GM18520 (cell line): ENCODE data around the gene SIM2.

Experiments
- ATAC-seq: cut with Tn5 transposase; IDR thresholded peaks from one replicate; pipeline ENCODE4 v1.9.1; 2021; ENCODE audit not compliant: unreplicated experiment

SIM2 gene

DNA sequence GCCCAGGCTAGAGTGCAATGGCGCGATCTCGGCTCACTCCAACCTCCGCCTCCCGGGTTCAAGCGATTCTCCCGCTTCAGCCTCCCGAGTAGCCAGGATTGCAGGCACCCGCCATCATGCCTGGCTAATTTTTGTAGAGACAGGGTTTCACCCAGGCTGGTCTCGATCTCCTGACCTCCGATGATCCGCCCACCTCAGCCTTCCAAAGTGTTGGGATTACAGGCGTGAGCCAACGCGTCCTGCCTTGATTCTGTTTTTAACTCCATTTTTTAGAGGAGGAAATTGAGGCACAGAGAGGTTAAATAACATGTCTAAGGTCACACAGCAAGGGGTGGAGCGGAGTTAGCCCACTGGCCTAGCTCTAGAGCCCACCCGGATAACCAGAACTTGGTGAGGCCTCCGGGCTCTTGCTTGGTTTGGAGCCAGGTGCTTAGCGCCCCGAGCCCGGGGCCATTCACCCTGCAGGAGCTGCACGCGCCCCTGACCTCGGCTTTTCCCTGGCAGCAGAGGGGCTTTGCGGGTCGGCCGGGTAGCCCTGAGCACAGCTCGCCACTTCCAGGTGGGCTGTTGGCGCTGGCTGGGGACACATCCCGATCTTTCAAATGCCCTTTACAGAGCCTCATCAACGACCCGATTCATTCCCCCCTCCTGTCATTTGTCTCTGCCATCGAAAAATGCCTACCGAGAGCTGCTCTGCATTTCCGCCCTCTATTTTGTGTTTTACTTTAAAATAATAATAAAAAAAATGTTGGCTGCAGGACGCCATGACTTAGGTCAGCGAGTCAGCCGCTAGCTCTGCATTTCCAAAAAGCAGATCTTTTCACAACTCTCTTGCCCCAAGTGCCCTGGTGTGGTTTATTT is 11.2 kb downstream of the SIM2 start:
- no peak for ATAC-seq

DNA sequence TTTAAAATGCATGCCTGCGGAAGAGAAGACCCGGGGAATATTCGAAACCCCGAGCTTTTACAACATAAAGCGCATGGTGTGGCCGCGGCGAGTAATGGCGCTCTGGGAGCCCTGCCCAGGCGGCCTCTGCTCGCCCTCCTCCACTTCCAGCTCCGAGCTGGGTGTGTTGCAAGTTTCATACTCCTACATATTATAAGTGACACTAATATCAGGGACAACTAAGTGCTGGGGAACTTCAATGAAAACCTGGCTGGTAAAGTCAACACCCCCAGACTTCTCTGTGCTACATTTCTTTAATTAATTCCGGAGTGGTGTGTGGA is 11.8 kb downstream of the SIM2 start:
- no peak for ATAC-seq

DNA sequence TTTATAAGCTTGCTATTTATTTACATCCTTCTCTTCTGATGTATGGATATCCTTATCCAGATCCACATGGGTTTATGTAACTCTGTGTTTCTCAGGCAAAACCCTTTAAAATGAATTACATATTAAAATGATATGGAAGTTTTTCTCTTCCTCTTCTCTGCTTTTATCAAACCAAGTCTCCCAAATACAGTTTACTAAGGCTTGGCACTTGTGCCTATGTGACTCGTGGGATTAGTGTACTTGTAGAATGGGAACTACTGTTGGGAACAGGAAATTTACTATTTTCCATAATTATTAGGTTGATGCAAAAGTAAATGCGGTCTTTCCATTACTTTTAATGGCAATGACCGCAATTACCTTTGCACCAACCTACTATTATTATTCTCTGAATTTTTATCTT is 14.8 kb downstream of the SIM2 start:
- ATAC-seq, result no peak

DNA sequence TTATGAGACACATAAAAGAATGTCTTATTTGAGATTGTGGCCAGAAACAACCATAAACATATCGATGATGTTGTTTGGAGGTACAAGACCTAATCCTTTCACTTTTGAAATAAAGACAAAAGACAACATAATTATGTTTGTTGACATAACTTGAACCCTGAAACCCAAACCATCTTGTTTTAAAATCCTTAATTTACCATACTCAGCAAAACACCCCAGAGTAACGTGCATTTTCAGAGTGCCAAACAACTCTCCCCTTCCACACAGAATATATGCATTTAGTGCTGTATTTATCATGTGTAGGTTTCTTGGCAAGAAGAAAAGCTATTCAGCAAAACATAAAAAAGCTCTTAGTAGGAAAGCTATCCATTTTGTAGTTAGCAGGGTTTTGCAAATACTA is 17.5 kb downstream of the SIM2 start:
- no peak for ATAC-seq

DNA sequence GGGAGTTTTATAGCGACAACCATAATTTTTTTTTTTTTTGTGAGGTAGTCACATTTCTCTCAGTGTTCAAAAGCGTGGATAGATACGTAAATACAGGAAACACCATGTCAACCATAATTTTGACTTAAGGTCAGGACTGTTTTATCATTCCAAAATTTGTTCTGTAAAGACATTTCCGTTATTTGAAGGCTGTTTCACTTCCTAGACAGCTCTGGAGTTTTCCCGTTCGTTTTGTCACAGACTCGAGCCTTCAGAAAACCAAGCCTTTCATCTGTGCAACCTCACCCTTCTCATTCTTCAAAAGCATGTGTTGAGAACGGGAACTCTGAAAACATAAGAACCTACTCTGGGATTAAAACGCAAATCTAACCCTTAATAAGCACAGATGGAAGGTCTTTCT is 17.9 kb downstream of the SIM2 start:
- no peak for ATAC-seq

DNA sequence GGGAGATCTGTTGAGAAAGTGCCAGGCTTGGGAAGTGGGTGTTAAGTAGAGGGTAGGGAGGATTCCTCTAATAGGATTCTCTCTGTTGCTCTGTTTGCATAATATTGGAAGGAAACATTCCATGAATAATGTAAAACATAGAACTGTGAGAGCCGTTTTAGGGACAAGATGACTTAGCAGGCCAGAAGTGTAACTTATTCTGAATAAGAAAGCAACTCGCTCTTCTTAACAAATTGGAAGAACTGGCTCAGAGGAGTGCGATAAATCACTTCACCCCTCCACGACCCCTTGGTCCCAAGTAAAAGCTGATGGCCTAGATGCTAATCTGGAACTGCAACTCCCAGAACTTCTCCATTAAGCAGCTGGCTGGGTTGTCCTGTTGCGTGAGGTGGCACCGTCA is 19.1 kb downstream of the SIM2 start:
- ATAC-seq, result no peak

DNA sequence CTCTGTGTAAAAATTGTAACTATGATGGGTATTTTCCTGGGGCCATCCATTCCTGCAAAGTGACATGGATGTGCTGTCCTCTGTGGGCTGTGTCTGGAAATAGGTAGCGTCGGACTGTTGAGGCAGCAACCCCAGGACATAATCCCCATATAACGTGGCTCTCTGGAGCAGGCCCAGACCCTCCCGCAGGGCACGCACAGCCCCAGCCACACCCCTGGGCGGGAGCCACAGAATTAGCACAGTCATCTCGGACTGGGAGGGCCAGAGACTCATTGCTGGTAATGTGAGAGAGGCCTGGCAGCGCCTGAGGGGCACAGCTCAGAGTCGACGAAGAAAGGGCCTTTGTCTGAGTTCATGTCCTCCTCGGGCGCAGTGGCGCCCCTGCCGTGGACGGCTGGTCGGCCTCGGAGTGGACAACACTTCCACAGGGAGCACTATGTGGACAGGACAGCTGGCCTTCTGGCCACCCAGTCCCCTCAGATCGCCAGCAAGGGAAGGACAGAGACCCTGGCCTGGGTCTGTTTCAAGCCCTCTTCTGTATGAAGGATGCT is 20.1 kb downstream of the SIM2 start:
- no peak for ATAC-seq

DNA sequence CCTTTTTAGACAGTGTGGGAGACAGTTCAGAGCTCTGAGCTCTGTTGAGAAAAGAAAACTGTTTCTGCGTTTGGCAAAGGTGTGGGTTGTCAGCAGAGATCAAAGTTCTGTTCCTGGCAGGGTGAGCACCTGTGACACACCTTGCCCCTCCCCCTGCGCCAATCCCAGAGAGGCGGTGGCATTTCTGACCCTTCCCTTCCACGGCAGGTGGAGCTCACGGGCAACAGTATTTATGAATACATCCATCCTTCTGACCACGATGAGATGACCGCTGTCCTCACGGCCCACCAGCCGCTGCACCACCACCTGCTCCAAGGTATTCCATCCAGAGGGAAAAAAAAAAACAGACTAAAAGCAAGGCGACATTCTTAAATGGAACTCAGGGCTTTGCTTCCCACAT is 20.7 kb downstream of the SIM2 start:
- ATAC-seq, result no peak

DNA sequence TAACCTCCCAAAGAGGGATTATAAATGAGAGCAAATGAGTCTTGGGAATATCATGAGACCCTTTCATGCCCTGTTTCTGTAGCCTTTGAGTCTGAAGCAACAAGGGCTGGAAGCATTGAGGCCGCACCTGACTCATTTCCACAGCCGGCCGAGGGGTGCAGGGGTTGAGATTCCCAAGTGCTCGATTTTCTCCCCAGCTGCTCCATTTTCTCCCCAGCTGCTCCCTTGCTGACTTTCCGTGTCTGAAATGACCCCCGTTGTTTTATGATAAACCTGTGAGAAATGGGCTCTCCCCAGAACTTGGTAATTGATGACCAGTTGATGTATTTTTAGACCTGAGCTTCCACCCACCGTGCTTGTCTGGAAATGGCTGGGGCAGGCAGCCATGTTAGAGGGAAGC is 22.9 kb downstream of the SIM2 start:
- ATAC-seq, result no peak

DNA sequence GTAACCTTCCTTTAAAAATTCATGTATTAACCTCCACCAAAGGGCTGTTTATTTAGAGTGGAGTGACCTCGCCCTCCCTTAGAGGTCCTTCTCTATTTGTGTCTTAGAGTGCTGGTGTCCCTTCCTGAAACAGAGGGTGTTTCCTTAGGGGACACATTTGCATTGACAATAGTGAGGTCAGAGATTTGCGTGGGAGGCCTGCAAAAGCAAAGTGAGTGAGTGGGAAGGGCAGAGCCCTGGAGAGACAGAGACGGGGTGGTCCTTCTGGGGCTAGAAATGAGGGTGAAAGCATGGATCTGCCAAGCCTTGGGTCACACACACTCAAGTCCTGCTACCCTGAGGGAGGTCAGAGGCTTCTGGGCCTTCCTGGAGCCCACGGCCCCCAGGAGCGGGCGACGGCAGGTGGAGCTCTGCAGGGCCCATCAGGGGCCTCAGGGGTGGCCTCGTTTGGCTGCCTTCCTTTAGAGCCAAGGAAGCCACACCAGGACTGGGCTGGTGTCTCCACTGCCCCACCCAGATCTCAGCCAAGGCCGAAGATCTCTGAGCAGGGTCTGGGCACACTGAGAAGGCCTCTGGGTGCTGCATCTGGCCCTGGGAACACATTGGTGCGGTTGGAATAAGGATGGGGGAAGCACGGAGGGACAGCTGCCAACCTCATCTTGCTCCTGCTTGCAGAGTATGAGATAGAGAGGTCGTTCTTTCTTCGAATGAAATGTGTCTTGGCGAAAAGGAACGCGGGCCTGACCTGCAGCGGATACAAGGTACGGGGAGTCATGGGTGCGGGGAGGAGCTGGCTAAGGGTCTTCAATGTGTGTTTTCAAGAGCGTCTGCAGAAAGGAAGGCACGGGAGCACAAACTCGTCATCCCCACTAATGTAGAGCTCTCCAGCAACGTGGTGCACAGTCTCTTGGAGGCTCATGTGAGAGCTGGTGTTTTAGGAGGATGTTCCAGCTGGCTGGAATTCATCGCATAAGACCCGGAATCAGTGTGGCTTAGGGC is 23.8 kb downstream of the SIM2 start:
- no peak for ATAC-seq

DNA sequence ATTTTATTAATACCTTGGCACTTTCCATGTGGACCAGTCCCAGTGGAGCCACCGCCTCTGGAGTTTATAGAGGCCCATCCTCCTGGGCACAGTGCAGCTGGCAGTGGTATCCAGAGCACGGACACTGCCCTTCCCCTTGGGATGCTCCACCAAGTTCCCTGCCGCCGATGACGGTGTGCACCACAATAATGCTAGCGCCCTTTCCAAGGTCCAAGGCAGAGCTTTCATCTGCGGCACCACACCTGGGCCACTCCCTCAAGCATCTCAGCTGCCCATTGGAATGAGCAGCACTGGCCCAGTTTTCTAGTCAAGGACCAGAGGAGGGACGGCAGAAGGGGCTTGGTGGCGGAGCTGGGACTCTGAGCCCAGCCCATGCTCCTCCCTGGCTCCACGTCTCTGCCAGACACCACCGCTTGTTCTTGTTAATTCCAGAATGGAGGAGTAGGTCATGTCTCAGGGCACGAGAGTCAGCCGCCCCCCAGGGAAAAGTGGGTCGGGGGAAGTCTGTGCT is 24.5 kb downstream of the SIM2 start:
- no peak for ATAC-seq

DNA sequence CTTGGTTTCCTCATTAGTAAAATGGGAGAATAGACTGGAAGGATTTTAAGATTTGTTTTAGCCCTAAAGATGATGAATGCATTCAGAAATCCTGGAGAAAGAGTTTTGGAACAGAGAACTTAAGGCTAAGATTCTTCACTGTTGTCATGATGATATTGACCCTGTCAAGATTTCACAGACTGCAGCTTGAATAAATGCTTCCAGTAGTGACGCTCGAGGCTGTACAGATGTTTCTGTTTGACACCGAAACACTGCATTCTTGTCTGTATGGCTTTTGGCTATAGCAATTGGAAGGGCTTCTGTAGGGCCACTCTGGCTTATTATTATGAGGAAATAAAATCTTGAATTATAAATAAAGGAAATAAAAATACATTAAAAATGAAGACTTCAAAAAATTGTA is 25.7 kb downstream of the SIM2 start:
- no peak for ATAC-seq

DNA sequence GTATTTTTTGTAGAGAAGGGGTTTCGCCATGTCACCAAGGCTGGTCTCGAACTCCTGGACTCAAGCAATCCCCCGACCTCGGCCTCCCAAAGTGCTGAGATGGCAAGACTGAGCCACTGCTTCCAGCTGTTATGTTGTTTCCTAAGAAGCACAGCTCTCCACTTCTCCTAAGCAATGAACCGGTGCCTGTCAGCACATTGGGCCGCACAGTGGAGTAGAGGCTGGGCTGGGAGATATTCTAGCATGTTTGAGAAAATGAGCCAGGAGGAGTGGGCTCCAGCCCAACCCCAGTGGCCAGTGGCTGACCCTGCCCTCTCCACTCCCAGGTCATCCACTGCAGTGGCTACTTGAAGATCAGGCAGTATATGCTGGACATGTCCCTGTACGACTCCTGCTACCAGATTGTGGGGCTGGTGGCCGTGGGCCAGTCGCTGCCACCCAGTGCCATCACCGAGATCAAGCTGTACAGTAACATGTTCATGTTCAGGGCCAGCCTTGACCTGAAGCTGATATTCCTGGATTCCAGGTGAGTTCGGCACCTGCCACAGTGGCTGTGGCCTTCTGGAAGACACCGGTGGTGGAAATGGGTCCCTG is 27.0 kb downstream of the SIM2 start:
- no peak for ATAC-seq

DNA sequence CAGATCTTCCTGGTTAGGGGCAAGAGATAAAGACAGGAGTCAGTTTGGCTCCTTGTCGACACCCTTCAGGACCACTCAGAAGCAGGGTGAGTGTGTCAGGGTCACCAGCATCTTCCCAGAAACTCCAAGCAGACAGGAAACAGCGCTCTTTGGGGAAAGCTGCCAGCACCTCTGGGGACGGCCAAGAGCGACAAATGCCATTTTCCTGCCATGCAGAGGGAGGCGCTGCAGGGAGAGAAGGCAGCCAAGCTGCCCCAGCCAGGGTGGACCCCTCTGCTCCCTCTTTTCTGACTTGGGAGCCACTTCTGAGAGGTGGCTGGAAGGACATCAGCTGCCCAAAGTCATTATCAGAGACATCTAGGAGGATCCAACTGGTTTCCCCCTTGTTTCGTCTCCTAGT is 29.0 kb downstream of the SIM2 start:
- ATAC-seq, result no peak

DNA sequence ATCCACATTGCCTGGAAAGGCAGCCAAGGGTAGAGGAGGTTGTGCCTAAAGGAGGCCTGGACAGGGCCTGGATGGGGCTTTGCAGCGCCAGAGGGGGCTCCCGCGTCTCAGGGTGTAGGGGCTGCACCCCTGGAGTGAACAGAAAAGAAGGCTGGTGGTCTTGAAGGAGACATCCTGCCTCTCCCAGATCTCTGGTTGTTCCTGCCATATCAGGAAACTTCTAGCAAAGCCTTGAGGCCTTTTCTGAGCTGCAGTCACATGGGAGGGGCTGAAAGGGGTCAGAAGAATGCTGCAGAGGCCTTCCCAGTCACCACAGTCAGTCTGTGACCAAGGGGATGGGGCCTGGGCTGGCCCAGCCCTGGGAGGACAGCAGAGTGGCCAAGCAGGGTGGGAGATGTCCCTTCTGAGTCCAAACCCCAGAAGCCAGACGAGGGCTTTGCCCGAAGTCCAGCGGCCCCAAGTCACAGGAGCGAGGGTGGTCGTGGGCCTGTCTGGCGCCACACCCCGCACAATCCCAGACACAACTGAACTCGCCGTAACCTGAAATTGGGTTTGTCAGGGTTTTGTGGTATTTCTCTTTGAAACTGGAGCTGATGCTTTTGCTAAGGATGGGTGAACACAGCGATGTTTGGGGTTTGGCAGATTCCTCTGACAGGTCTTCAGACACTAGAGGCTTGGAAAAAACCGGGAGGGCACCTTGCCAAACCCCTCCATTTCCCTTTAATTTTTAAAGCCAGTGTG is 29.6 kb downstream of the SIM2 start:
- no peak for ATAC-seq

DNA sequence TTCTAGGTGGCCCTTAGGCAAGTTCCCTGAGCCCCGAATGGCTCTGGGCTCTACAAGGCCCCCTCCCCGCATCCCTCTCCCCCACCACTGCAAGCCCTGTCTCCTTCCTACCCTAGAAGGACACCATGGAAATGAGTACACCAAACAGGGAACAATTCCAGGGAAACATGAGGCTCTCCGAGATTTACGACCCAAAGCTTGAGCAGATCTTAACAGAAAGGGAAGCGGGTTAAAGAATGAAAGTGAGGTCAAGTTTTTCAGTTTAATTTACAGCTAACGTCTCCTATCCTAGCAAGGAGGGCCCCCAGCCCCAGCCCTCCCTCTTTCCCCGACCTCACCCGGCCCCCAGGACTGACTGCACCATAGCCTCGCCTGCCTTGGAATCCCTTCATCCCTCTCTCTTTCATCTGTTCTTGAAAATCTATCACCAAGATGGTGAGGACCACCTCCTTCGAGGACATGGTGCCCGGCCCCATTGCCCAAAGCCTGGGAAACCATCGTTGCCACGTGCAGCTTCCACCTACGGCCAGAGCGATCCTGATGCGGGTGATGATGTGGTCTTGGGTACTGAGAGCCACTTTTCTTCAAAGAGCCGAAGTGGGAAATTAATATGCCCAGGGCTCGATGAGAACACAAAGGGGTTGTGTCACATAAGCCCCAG is 30.5 kb downstream of the SIM2 start:
- no peak for ATAC-seq

DNA sequence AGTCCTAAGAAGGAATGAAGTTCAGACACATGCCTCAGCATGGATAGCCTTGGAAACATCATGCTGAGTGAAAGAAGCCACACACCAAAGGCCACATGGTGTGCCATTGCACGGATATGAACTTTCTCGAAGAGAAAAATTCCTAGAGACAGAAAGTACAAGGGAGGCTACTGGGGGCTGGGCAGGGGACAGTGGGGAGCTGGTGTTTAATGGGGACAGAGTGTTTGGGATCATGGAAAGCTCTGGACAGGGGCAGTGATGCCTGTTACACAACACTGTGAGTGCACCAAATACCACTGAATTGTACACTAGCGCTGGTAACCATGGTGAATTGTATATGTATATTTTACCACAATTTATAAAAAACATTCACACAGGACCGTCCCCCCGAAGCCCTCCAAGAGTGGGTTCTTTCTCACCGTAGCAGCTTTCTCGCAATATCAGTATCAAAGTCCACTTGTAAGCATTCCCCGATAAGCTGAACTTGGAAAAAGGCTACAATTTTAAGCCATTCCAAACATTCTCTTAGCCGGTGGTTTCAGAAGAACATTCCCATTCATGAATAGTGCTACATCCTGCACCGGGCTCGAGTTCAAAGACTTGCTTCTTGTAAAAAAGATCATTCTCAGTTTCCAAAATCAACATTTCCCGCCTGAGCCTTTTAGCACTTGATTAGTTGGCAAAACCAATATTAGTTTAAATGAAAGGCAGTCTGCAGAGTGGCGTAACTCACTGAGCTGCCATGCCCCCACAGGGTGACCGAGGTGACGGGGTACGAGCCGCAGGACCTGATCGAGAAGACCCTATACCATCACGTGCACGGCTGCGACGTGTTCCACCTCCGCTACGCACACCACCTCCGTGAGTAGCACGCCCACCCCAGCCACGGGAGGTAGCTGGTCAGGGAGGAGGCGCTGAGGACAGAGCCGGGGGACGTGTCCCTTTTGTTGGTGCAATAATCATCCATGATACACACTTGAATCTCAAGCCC is 31.7 kb downstream of the SIM2 start:
- no peak for ATAC-seq

DNA sequence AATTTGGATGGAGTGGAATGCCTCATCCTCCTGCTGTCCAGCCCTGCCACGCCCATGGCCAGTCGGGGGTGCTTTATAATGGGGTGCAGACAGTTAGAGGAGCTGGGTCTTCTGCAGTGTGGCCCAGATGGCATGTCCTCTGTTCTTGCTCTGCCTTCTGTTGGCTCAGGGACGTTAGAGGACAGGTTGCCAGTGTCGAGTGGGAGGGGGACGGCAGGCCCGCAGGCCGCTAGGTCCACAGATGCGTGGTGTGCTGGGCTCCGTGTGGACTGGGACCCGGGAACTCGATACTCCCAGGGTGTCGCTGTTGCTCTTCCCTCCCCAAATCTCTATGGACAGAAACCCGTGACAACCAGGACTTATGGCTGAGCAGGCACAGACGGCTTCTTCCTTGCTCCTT is 33.3 kb downstream of the SIM2 start:
- ATAC-seq, result no peak

DNA sequence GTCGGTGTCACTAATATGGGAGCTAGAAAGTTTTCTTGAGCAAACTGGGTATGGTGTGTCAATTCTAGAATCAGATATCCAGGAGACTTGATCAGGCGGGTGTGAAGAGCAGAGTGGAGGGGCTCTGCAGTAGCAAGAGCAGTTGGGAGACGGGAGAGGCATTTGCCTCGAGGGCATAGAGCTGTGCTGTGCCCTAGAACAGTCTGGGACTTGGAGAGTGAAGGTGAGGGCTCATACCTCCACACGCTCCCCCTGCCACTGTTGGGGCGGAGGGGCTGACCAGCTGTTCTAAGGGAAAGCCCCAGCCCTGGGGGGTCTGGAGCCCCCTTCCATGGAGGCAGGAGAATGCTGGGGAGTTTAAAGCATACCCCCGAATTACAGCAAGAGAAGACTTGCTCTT is 33.8 kb downstream of the SIM2 start:
- ATAC-seq, result no peak
